ENCODE results near the gene FAM20C.

The FAM20C gene

GRCh38 chr7:305410-306151, 113.2 kb downstream of the FAM20C start:
- no peak for DNase-seq (ENCODE audit: low read depth in 2 of 2)

GRCh38 chr7:307970-308369, 115.6 kb downstream of the FAM20C start:
- no peak for DNase-seq (ENCODE audit: low read depth in 2 of 2)

GRCh38 chr7:309586-310228, 117.3 kb downstream of the FAM20C start:
- no peak for DNase-seq (ENCODE audit: low read depth in 2 of 2)

All from stimulated activated CD4-positive, alpha-beta T cell treated with anti-CD3 and anti-CD28 coated beads, Interleukin-4, amount 100 ng/mL, for 48 hours (primary cell).